Endothelial cell of umbilical vein (primary cell): Measurements from ENCODE around the gene PRKG1. TPM values are rescaled to one million over a fixed set of nuclear protein-coding genes. Genes with fewer than 3 reads are reported as not detected.

ENCODE experiments used
- BruUV-seq: library from RNA; stranded (reverse); fragments of 400-500 nt; replicated peaks from 2 replicates; lab custom pipeline; 2021; lab: Mats Ljungman, UMichigan
- CTCF ChIA-PET: fragments of 300-600, 350-600 bp; sonication (Branson Sonifier 250); formaldehyde crosslinking; loops from one replicate; lab custom pipeline; 2021; ENCODE audit warnings: antibody characterized with exemption, inconsistent platforms; lab: Charles Lee
- POLR2A ChIA-PET: fragments of 300-600, 350-600 bp; sonication (Branson Sonifier 250); formaldehyde crosslinking; loops from one replicate; lab custom pipeline; 2021; ENCODE audit warnings: antibody characterized with exemption, inconsistent platforms; lab: Charles Lee
- DNase-seq: peaks from one replicate; pipeline ENCODE4 v3.0.0-alpha.2; 2011; ENCODE audit warnings: low read depth, low spot score
- FAIRE-seq: peaks from 2 replicates; lab custom pipeline; 2011; peaks lifted over from hg19 to GRCh38; lab: Jason Lieb, UNC
- H2AFZ ChIP-seq: 2 replicates; pipeline ENCODE4 v1.6.0; 2012; ENCODE audit warnings: low read depth, low read length, control low read depth, inconsistent platforms
- H3K27ac ChIP-seq: 2 replicates; pipeline ENCODE4 v1.5.1; 2011; ENCODE audit warnings: low read depth, mild to moderate bottlenecking, control low read depth, low read length, moderate library complexity; ENCODE audit not compliant: insufficient read depth
- H3K27me3 ChIP-seq, 2 experiments: 2 replicates each; pipeline versions ENCODE4 v1.6.0 to v1.6.1; 2011; ENCODE audit warnings: low read length in 2 of 2, mixed read lengths in 1 of 2; ENCODE audit not compliant: control insufficient read depth in 2 of 2, insufficient read depth in 2 of 2
- H3K36me3 ChIP-seq, 2 experiments: 2 replicates in 1 of 2; 3 replicates in 1 of 2; pipeline ENCODE4 v1.5.1; 2011; ENCODE audit warnings: low read length in 2 of 2, mild to moderate bottlenecking in 1 of 2, moderate library complexity in 1 of 2; ENCODE audit not compliant: control insufficient read depth in 2 of 2, insufficient read depth in 2 of 2; ENCODE audit errors: extremely low read depth in 1 of 2
- H3K4me1 ChIP-seq: 3 replicates; pipeline ENCODE4 v1.5.1; 2011; ENCODE audit warnings: mild to moderate bottlenecking, low read length; ENCODE audit not compliant: control insufficient read depth, insufficient read depth; ENCODE audit errors: extremely low read depth
- H3K4me2 ChIP-seq: 2 replicates; pipeline ENCODE4 v1.6.1; 2011; ENCODE audit warnings: low read length, control low read depth, mixed read lengths; ENCODE audit not compliant: insufficient read depth
- H3K4me3 ChIP-seq, 3 experiments: fragments of 200-600 bp in 1 of 3; sonication (generic), shearing (Covaris generic) in 1 of 3; replicated peaks in 1 of 3; 2 replicates each; pipeline ENCODE4 v1.5.1; 2011 to 2016; ENCODE audit warnings: control low read depth in 3 of 3, low read length in 3 of 3, mild to moderate bottlenecking in 2 of 3, inconsistent platforms in 1 of 3, low read depth in 1 of 3, moderate library complexity in 1 of 3; ENCODE audit not compliant: insufficient read depth in 1 of 3
- H3K79me2 ChIP-seq: 2 replicates; pipeline ENCODE4 v1.6.0; 2012; ENCODE audit warnings: low read length, inconsistent platforms; ENCODE audit not compliant: control insufficient read depth, insufficient read depth
- H3K9ac ChIP-seq: replicated peaks from 2 replicates; pipeline ENCODE3; 2011; ENCODE audit warnings: low read length, control low read depth; ENCODE audit not compliant: insufficient read depth; ENCODE audit errors: extremely low read depth
- H3K9me1 ChIP-seq: replicated peaks from 3 replicates; pipeline ENCODE4 v1.6.0; 2011; ENCODE audit warnings: mild to moderate bottlenecking, low read length; ENCODE audit not compliant: control insufficient read depth, insufficient read depth; ENCODE audit errors: extremely low read depth
- H3K9me3 ChIP-seq: replicated peaks from 2 replicates; pipeline ENCODE4 v1.5.1; 2012; ENCODE audit warnings: low read length, inconsistent platforms; ENCODE audit not compliant: control insufficient read depth, insufficient read depth
- H4K20me1 ChIP-seq: replicated peaks from 2 replicates; pipeline ENCODE3; 2011; ENCODE audit warnings: mild to moderate bottlenecking, low read length; ENCODE audit not compliant: control insufficient read depth, insufficient read depth; ENCODE audit errors: extremely low read depth
- EZH2 ChIP-seq: IDR thresholded peaks from 2 replicates; pipeline ENCODE4 v1.6.1; 2012; ENCODE audit warnings: borderline replicate concordance, low read depth, mild to moderate bottlenecking, moderate library complexity, low read length, inconsistent platforms; ENCODE audit not compliant: severe bottlenecking
- FOS ChIP-seq: IDR thresholded peaks from 2 replicates; pipeline ENCODE4 v1.6.1; 2011; ENCODE audit warnings: mild to moderate bottlenecking, low read length, moderate library complexity, borderline replicate concordance; ENCODE audit not compliant: insufficient read depth
- GATA2 ChIP-seq: IDR thresholded peaks from 2 replicates; pipeline ENCODE4 v1.7.0; 2011; ENCODE audit warnings: low read depth, mild to moderate bottlenecking, moderate library complexity, mixed read lengths, low read length; ENCODE audit not compliant: insufficient read length, insufficient read depth
- JUN ChIP-seq: IDR thresholded peaks from 2 replicates; pipeline ENCODE4 v1.6.1; 2011; ENCODE audit warnings: borderline replicate concordance, low read depth; ENCODE audit not compliant: insufficient read length, insufficient read depth
- MAX ChIP-seq: IDR thresholded peaks from 2 replicates; pipeline ENCODE4 v1.6.1; 2011; ENCODE audit not compliant: insufficient read depth, insufficient read length
- MYC ChIP-seq: IDR thresholded peaks from one replicate; pipeline ENCODE4 v1.6.1; 2011; ENCODE audit warnings: mild to moderate bottlenecking, low read depth, low read length
- POLR2A ChIP-seq: IDR thresholded peaks from 2 replicates; pipeline ENCODE4 v1.6.1; 2012; ENCODE audit warnings: low read depth, mild to moderate bottlenecking, control low read depth, low read length
- POLR2AphosphoS5 ChIP-seq: IDR thresholded peaks from 2 replicates; pipeline ENCODE4 v1.6.1; 2012; ENCODE audit warnings: low read depth, mild to moderate bottlenecking, control low read depth, low read length, moderate library complexity; ENCODE audit not compliant: insufficient read depth
- dilution Hi-C: fragments of 300-500 bp; cut with MboI; formaldehyde crosslinking; loops from one replicate; pipeline ENCODE4 v1.15.0; 2019; ENCODE audit warnings: low sequenced_read_pairs; ENCODE audit not compliant: extremely low pct_ligation_motif_present
- intact Hi-C: fragments of 100-400 bp; cut with micrococcal nuclease; formaldehyde crosslinking; loops from one replicate; pipeline ENCODE4 v1.10.0; 2022
- polyA plus RNA-seq, 4 experiments: library from polyadenylated mRNA; depleted of rRNA in 3 of 4; stranded (reverse) in 3 of 4; unstranded in 1 of 4; fragments of >200 nt; gene quantifications; 2 replicates each; pipeline versions ENCODE4 v1.2.1 to v1.2.3, GENCODE V29; 2011 to 2012; ENCODE audit warnings: missing spikeins in 1 of 4
- total RNA-seq: library from RNA; stranded (reverse); gene quantifications from 2 replicates; pipeline ENCODE4 v1.2.3, GENCODE V29; 2021
- TF ChIP-seq, protein P1 (sequence below), 2 donors: IDR thresholded peaks; 1 replicate in 1 of 2; 2 replicates in 1 of 2; pipeline ENCODE4 v1.5.1; 2011; ENCODE audit warnings: low read length in 2 of 2, mild to moderate bottlenecking in 2 of 2, moderate library complexity in 2 of 2, control low read depth in 1 of 2, inconsistent platforms in 1 of 2, low read depth in 1 of 2; ENCODE audit not compliant: insufficient read depth in 1 of 2; ENCODE audit errors: extremely low read depth in 1 of 2

PRKG1 gene
- total and polyA plus RNA-seq, 2 donors (not counting 3 experiments of a cell fraction or from before 2014, with no cell fraction given): 0.01 to 0.18 TPM

DNA sequence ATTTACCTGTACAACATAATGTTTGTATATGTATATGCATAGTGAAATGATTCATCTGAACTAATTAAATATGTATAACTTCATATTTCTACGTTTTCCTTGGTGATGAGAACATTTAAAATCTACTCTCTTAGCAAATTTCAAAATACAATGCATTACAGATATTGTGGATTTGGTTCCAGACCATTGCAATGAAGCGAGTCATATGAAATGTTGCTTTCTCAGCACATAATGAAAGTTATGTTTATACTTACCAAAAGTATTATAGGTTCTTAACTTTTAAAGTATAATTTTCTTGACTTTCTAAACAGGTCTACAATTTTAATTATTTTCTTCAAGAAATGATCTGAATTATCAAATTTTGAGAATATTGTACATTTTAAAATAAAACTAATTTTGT, 435.9 kb downstream of the PRKG1 start:
- ChIA-PET CTCF (interaction anchor here (0.6 to 1.4 kb wide), 5 partner anchors 8 to 706 kb away, joined by 3 to 5 read pairs (median 3); no protein-coding TSS in a partner anchor), POLR2A (no interaction called here)
- dilution Hi-C loops (no loop called here), intact Hi-C loops (no loop called here)
- no peak overlapping the region for H3K4me3 ChIP-seq
- BruUV-seq: no TSS peak
- no peaks in the 10 kb centered on the region for H3K79me2 ChIP-seq
- no peaks in the 10 kb centered on the region for H4K20me1 ChIP-seq
- H3K9me1 ChIP-seq: no peaks in the 10 kb centered on the region
- H3K36me3 ChIP-seq: no peaks in the 10 kb centered on the region
- TF ChIP-seq, protein P1, sequence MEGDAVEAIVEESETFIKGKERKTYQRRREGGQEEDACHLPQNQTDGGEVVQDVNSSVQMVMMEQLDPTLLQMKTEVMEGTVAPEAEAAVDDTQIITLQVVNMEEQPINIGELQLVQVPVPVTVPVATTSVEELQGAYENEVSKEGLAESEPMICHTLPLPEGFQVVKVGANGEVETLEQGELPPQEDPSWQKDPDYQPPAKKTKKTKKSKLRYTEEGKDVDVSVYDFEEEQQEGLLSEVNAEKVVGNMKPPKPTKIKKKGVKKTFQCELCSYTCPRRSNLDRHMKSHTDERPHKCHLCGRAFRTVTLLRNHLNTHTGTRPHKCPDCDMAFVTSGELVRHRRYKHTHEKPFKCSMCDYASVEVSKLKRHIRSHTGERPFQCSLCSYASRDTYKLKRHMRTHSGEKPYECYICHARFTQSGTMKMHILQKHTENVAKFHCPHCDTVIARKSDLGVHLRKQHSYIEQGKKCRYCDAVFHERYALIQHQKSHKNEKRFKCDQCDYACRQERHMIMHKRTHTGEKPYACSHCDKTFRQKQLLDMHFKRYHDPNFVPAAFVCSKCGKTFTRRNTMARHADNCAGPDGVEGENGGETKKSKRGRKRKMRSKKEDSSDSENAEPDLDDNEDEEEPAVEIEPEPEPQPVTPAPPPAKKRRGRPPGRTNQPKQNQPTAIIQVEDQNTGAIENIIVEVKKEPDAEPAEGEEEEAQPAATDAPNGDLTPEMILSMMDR (IDR thresholded peaks at IDR 0.05; ENCODE audit: extremely low read depth in 1 of 2, insufficient read depth in 1 of 2, low read depth in 1 of 2, low read length in 2 of 2): no peak
- no peak for TF ChIP-seq GATA2
- TF ChIP-seq EZH2: no peak
- TF ChIP-seq POLR2A: no peak
- no peak for TF ChIP-seq MAX
- TF ChIP-seq POLR2AphosphoS5: no peak
- TF ChIP-seq MYC: no peak
- TF ChIP-seq FOS: no peak
- no peak for TF ChIP-seq JUN
- H3K4me2 ChIP-seq: no peak overlapping the region
- DNase-seq (no peak), FAIRE-seq (no peak)
- H3K27me3 ChIP-seq: no peaks in the 10 kb centered on the region
- no peaks in the 10 kb centered on the region for H3K9me3 ChIP-seq
- no peak overlapping the region for H3K9ac ChIP-seq
- H2AFZ ChIP-seq: no peak overlapping the region
- H3K27ac ChIP-seq: no peak overlapping the region
- H3K4me1 ChIP-seq: no peaks in the 10 kb centered on the region
